Hematopoietic multipotent progenitor cell (in vitro differentiated cells): ENCODE data around the gene TMC1. TPM values are rescaled to one million over a fixed set of nuclear protein-coding genes. Genes with fewer than 3 reads are reported as not detected.
"Not testable (repeated sequence)": the region's sequence is repeated elsewhere in the genome, so short reads cannot be mapped to it uniquely, and the experiment has no call there.

Source experiments
- DNase-seq, 3 donors: peaks; one replicate each; pipeline ENCODE4 v3.0.0-alpha.2; 2011 to 2015; ENCODE audit warnings: low read depth in 2 of 3, low spot score in 2 of 3
- total RNA-seq: library from RNA; depleted of rRNA; stranded (reverse); fragments of >200 nt; gene quantifications from one replicate; pipeline ENCODE4 v1.2.3, GENCODE V29; 2012

TMC1 gene
- total RNA-seq, 1 donor, result not detected

- peak in 1 of 3 donors; percentile 9 for DNase-seq
These were observed 3.6 kb downstream of the TMC1 start for GRCh38 chr9:72524820-72525540.

- DNase-seq, result peak; percentile 53 to 79 (median 78)
These were observed 5.7 kb downstream of the TMC1 start for GRCh38 chr9:72526901-72527800.

GRCh38 chr9:72527801-72528195 lies 6.4 kb downstream of the TMC1 start:
- no peak for DNase-seq

GRCh38 chr9:72529531-72529930 lies 8.1 kb downstream of the TMC1 start:
- DNase-seq, result no peak

- DNase-seq, result no peak
These were observed 11.9 kb downstream of the TMC1 start for GRCh38 chr9:72533322-72533721.

- DNase-seq, result no peak
These were observed 13.5 kb downstream of the TMC1 start for GRCh38 chr9:72534931-72535330.

GRCh38 chr9:72537011-72537545 lies 15.7 kb downstream of the TMC1 start:
- no peak for DNase-seq

- DNase-seq, result no peak
These were observed 16.3 kb downstream of the TMC1 start for GRCh38 chr9:72537671-72538070.

GRCh38 chr9:72538921-72539702 lies 17.7 kb downstream of the TMC1 start:
- DNase-seq, result no peak

- DNase-seq, result no peak
These were observed 18.5 kb downstream of the TMC1 start for GRCh38 chr9:72539824-72540347.

GRCh38 chr9:72540348-72540873 lies 19.0 kb downstream of the TMC1 start:
- no peak for DNase-seq

- DNase-seq, result not testable (repeated sequence)
These were observed 21.1 kb downstream of the TMC1 start for GRCh38 chr9:72542537-72542833.

- no peak for DNase-seq
These were observed 21.5 kb downstream of the TMC1 start for GRCh38 chr9:72542917-72543316.

GRCh38 chr9:72551306-72551705 lies 29.9 kb downstream of the TMC1 start:
- DNase-seq, result no peak

- no peak for DNase-seq
These were observed 30.9 kb downstream of the TMC1 start for GRCh38 chr9:72552356-72552755.

GRCh38 chr9:72554221-72554641 lies 32.8 kb downstream of the TMC1 start:
- no peak for DNase-seq

- DNase-seq, result peak in 1 of 3 donors; percentile 2
These were observed 36.1 kb downstream of the TMC1 start for GRCh38 chr9:72557549-72557948.

- DNase-seq, result no peak
These were observed 38.7 kb downstream of the TMC1 start for GRCh38 chr9:72560086-72560485.

GRCh38 chr9:72563806-72564205 lies 42.4 kb downstream of the TMC1 start:
- no peak for DNase-seq

GRCh38 chr9:72564479-72565281 lies 43.3 kb downstream of the TMC1 start:
- no peak for DNase-seq
